ENCODE results near the gene TMEM183A. TPM values are rescaled to one million over a fixed set of nuclear protein-coding genes. Genes with fewer than 3 reads are reported as not detected.

The TMEM183A gene
- total and polyA plus RNA-seq, 2 donors (not counting 1 experiment from before 2014, with no cell fraction given), result 61.2 to 65.2 TPM

GRCh38 chr1:203026666-203027663, 19.8 kb downstream of the TMEM183A start:
- H3K4me2 ChIP-seq (replicated peaks; ENCODE audit: low read depth, low read length, poor library complexity, severe bottlenecking), result peak overlapping the region; percentile 95
- peaks cover 0 to 16% (median 5%) of the 10 kb centered on the region in 4 experiments for H3K27me3 ChIP-seq (replicated peaks in 1 of 4; ENCODE audit: control extremely low read depth in 1 of 4, control insufficient read depth in 3 of 4, insufficient read depth in 4 of 4, low read length in 3 of 4)
- ATAC-seq (ENCODE audit: low read depth) (peak; percentile 17), DNase-seq (no peak)
- peaks cover 0 to 7% (median 0%) of the 10 kb centered on the region in 3 donors for H3K9me3 ChIP-seq (ENCODE audit: control extremely low read depth in 1 of 3, control insufficient read depth in 2 of 3, insufficient read depth in 1 of 3, low read length in 2 of 3)
- Mint-ChIP-seq H3K4me1 (peaks cover 16% of the 10 kb centered on the region), H3K4me3 (peak overlapping the region; percentile 84), H3K9me3 (ENCODE audit: insufficient read depth) (no peaks in the 10 kb centered on the region), H3K27me3 (peaks cover 7% of the 10 kb centered on the region), H3K27ac (peak overlapping the region; percentile 12)
- H3K4me3 ChIP-seq (ENCODE audit: control extremely low read depth in 1 of 5, extremely low read depth in 1 of 5, insufficient read depth in 1 of 5, low read depth in 2 of 5, low read length in 4 of 5), result peak overlapping the region; percentile 53 to 68 (median 65)
- no peak overlapping the region for H3K27ac ChIP-seq (ENCODE audit: low read length in 2 of 2)
- no peaks in the 10 kb centered on the region for H3K79me2 ChIP-seq (ENCODE audit: control insufficient read depth, insufficient read depth, low read length)
- no peak for TF ChIP-seq EZH2 (IDR thresholded peaks at IDR 0.05; ENCODE audit: borderline replicate concordance, insufficient read depth, low read depth, low read length, poor library complexity, severe bottlenecking)
- no peak for TF ChIP-seq CTCF (IDR thresholded peaks at IDR 0.05)
- ChIA-PET POLR2A (interaction anchor here (1.2 kb wide), 1 partner anchor 20 kb away, joined by 3 read pairs; the partner anchor contains the start of gene TMEM183A), CTCF (interaction anchor here (0.6 to 1.2 kb wide), 4 partner anchors 12 to 353 kb away, joined by 3 to 7 read pairs (median 6); no protein-coding TSS in a partner anchor)
- intact Hi-C loops (cut with micrococcal nuclease), result loop anchor here (1.0 to 10.0 kb wide), 3 partner anchors 20 to 768 kb away; partner anchors contain the start of genes CYB5R1, TMEM183A, ZBED6 and ZC3H11A
- H3K4me1 ChIP-seq (ENCODE audit: control insufficient read depth in 2 of 2, insufficient read depth in 2 of 2, low read length in 2 of 2), result peaks cover 10 to 16% of the 10 kb centered on the region in 2 donors
- 17% methylated on average over 41 of the region's 46 CpGs for WGBS (ENCODE audit: insufficient coverage)
- no peaks in the 10 kb centered on the region for H4K20me1 ChIP-seq (ENCODE audit: control insufficient read depth, insufficient read depth, low read length, poor library complexity, severe bottlenecking)
- peak overlapping the region; percentile 87 for H2AFZ ChIP-seq (ENCODE audit: insufficient read depth, low read depth, low read length, poor library complexity, severe bottlenecking)
- H3K9ac ChIP-seq (ENCODE audit: low read length), result peak overlapping the region; percentile 77
- H3K36me3 ChIP-seq (replicated peaks in 1 of 2; ENCODE audit: control extremely low read depth in 1 of 2, control insufficient read depth in 1 of 2, extremely low read depth in 1 of 2, insufficient read depth in 2 of 2, low read length in 1 of 2), result peaks cover 4 to 16% of the 10 kb centered on the region in 2 experiments
